DOHH2 (cell line): Measurements from ENCODE around the gene CDK13.

Experiments used
- EZH2phosphoT487 ChIP-seq: fragments of 200-600 bp; sonication (generic); IDR thresholded peaks from 2 replicates; pipeline ENCODE4 v1.6.1; 2017; ENCODE audit warnings: borderline replicate concordance, mild to moderate bottlenecking, antibody characterized with exemption, low read length, moderate library complexity, mixed read lengths
- TF ChIP-seq, protein P1 (sequence below): fragments of 200-600 bp; sonication (generic); IDR thresholded peaks from one replicate; pipeline ENCODE4 v1.5.1; 2014; ENCODE audit warnings: antibody characterized with exemption, mild to moderate bottlenecking, low read depth, low read length; ENCODE audit not compliant: poor library complexity, severe bottlenecking

- TF ChIP-seq, protein P1, sequence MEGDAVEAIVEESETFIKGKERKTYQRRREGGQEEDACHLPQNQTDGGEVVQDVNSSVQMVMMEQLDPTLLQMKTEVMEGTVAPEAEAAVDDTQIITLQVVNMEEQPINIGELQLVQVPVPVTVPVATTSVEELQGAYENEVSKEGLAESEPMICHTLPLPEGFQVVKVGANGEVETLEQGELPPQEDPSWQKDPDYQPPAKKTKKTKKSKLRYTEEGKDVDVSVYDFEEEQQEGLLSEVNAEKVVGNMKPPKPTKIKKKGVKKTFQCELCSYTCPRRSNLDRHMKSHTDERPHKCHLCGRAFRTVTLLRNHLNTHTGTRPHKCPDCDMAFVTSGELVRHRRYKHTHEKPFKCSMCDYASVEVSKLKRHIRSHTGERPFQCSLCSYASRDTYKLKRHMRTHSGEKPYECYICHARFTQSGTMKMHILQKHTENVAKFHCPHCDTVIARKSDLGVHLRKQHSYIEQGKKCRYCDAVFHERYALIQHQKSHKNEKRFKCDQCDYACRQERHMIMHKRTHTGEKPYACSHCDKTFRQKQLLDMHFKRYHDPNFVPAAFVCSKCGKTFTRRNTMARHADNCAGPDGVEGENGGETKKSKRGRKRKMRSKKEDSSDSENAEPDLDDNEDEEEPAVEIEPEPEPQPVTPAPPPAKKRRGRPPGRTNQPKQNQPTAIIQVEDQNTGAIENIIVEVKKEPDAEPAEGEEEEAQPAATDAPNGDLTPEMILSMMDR: no peak
- no peak for TF ChIP-seq EZH2phosphoT487
Observed at GRCh38 chr7:39946693-39947092, 3.4 kb upstream of the CDK13 start.
